ENCODE results near the gene MYO10.

DNA sequence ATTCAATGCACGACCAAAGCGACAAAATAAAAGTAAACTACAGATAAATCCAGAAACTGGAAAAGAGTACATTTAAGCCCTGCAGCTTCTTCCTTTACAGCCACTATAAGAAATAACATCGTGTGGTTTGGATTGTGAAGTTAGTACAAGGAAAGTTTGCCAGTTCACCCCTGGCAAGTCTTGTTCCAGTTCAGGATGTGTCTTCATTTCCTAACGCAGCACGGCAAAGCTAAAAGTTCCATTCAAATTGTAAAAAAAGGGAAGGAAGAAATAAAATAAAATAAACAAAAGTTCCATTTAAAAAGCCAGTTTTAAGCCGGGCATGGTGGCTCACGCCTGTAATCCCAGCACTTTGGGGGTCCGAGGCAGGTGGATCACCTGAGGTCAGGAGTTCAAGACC, 236.0 kb downstream of the MYO10 start:
- TF ChIP-seq, protein P1, sequence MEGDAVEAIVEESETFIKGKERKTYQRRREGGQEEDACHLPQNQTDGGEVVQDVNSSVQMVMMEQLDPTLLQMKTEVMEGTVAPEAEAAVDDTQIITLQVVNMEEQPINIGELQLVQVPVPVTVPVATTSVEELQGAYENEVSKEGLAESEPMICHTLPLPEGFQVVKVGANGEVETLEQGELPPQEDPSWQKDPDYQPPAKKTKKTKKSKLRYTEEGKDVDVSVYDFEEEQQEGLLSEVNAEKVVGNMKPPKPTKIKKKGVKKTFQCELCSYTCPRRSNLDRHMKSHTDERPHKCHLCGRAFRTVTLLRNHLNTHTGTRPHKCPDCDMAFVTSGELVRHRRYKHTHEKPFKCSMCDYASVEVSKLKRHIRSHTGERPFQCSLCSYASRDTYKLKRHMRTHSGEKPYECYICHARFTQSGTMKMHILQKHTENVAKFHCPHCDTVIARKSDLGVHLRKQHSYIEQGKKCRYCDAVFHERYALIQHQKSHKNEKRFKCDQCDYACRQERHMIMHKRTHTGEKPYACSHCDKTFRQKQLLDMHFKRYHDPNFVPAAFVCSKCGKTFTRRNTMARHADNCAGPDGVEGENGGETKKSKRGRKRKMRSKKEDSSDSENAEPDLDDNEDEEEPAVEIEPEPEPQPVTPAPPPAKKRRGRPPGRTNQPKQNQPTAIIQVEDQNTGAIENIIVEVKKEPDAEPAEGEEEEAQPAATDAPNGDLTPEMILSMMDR (conservative IDR thresholded peaks at IDR 0.05; ENCODE audit: low read length): no peak
- TF ChIP-seq EZH2phosphoT487 (IDR thresholded peaks at IDR 0.05; ENCODE audit: borderline replicate concordance, low read depth, low read length): no peak

Measured in OCI-LY7 (cell line).